GM13977 (cell line): Measurements from ENCODE around the gene CDH13.

Source experiments
- DNase-seq: peaks from one replicate; pipeline ENCODE4 v3.0.0; 2012; ENCODE audit warnings: low spot score
- in situ Hi-C: fragments of 300-500 bp; cut with MboI; formaldehyde crosslinking; loops from one replicate; pipeline ENCODE4 v1.12.0; 2022; ENCODE audit warnings: low sequenced_read_pairs, low pct_unique_long_range_greater_than_20kb, mixed read lengths, inconsistent platforms; ENCODE audit not compliant: unreplicated experiment
- TF ChIP-seq, protein P1 (sequence below): IDR thresholded peaks from 2 replicates; pipeline ENCODE4 v1.5.1; 2012; ENCODE audit warnings: mild to moderate bottlenecking, control low read depth; ENCODE audit not compliant: insufficient read depth; ENCODE audit errors: extremely low read depth, missing control alignments

Gene CDH13

DNA sequence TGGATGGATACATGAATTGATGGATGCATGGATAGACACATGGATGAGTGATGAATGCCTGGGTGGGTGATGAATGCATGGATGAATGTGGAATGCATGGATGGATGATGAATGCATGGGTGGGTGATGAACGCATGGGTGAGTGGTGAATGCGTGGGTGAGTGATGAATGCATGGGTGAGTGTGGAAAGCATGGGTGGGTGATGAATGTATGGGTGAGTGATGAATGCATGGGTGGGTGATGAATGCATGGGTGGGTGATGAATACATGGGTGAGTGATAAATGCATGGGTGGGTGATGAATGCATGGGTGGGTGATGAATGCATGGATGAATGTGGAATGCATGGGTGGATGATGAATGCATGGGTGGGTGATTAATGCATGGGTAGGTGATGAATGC lies 1097.1 kb downstream of the CDH13 start:
- in situ Hi-C loops = no loop called here
- DNase-seq = no peak
- TF ChIP-seq, protein P1, sequence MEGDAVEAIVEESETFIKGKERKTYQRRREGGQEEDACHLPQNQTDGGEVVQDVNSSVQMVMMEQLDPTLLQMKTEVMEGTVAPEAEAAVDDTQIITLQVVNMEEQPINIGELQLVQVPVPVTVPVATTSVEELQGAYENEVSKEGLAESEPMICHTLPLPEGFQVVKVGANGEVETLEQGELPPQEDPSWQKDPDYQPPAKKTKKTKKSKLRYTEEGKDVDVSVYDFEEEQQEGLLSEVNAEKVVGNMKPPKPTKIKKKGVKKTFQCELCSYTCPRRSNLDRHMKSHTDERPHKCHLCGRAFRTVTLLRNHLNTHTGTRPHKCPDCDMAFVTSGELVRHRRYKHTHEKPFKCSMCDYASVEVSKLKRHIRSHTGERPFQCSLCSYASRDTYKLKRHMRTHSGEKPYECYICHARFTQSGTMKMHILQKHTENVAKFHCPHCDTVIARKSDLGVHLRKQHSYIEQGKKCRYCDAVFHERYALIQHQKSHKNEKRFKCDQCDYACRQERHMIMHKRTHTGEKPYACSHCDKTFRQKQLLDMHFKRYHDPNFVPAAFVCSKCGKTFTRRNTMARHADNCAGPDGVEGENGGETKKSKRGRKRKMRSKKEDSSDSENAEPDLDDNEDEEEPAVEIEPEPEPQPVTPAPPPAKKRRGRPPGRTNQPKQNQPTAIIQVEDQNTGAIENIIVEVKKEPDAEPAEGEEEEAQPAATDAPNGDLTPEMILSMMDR = no peak

DNA sequence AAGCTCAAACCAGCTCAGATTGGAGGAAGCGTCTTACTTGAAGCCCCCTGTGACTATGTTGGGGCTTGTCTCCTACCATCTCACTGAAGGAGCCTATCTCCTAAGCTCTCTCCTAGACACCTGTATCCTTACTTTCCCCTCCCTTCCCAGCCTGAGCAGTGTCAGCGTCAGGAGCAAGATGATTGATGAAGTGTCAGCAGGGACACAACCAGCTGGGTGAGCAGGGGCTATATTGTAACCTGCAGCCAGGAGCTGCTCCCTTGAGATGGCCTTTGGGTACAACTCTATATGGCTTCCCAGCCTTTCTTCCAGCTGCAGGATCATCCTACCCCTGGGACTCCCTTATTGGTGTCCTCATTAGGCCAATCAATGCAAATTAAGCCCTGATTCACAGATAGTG lies 1097.8 kb downstream of the CDH13 start:
- TF ChIP-seq, protein P1 = no peak
- DNase-seq = no peak
- in situ Hi-C loops = no loop called here

DNA sequence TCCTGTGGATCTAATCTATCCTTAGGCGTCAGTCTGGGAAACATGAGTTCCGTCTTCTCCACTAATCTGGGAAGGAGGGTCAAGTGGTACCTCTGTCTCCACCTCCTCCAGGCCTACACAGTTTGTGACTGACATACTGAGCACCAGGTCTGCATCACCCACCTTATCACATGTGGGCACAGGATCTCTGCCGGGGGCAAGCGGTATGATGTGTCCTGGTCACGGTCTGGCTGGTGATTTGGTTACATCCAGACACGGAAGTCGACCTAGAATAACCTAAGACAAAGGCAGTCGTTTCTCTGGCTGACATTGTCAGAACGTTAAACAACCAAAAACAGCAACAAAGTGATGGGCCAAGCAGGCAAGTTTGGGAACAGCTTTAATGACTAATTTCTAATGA lies 1098.5 kb downstream of the CDH13 start:
- no peak for DNase-seq
- in situ Hi-C loops = no loop called here

DNA sequence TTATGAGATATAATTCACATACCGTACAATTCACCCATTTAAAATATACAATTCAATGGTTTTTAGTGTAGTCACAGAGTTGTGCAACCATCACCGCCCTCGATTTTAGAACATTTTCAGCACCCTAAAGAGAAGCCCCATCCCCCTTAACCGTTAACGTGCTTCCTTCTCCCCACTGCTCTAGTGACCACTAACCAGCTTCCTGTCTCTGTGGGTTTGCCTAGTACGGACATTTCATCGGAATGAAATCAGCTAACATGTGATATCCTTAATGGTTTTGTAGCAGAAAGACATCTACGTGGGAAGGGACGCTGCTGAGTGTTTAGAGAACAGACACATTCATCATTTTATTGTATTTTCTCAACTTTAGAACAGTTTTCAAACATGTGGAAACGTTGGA lies 1100.2 kb downstream of the CDH13 start:
- in situ Hi-C loops = no loop called here
- TF ChIP-seq, protein P1 = no peak
- no peak for DNase-seq

More for the DNA sequence above, 1098.5 kb downstream of the CDH13 start:
- TF ChIP-seq, protein P1 = no peak

DNA sequence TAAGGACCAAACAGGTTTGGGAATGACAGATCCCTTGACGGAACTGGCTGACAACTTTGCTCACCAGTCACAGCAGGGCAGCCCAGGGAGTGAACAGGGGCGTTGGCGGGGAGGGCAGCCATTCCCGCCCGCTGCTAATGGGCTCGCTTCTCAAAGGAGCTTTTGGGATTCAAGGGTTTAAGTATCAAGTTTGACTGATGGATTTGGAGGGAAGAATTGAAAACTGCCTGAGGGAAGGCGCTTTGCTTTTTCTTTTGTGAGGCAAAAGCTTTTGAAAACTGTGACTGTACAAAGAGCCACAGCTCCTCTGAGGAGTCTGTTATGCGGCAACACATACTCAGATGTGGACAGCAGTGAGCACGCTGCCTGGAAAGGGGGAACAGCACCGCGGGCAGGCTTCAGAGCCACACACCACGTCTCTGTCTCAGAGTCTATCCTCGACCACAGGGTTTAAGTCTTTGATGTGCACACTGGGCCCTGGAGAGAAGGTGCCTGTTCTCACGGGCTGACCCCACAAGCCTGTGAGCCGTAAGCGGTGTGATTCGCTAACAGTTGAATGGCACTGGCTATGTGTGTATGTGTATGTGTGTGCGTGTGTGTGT lies 1101.1 kb downstream of the CDH13 start:
- TF ChIP-seq, protein P1 = no peak
- DNase-seq = no peak
- in situ Hi-C loops = no loop called here

DNA sequence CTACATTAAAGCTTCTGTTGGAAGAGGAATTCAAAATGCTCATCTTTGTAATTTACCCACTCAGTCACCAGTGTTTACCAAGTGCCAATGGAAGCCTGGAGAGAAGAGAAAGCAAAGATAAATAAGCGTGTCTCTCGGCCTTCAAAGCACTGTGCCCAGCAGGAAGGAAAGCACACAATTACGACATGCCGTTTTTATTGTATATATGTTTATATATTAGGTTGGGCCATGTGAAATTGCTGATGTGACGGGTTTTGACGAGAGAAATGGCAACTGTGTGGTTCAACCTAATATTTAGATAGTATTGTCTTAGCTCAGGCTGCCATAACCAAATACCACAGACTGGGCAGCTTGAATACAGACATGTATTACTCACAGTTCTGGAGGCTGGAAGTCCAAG lies 1101.7 kb downstream of the CDH13 start:
- no peak for DNase-seq
- TF ChIP-seq, protein P1 = no peak
- in situ Hi-C loops = no loop called here
